Right lobe of liver (tissue), 4 donors: ENCODE results near the gene CACYBP.

Source experiments
- POLR2A ChIP-seq: fragments of 450-650 bp; IDR thresholded peaks from one replicate; pipeline ENCODE4 v1.6.1; 2017; ENCODE audit warnings: antibody characterized with exemption, mild to moderate bottlenecking
- TF ChIP-seq, protein P1 (sequence below), 4 donors: fragments of 200-600 bp in 3 of 4; fragments of 450-650 bp in 1 of 4; IDR thresholded peaks; one replicate each; pipeline versions ENCODE4 v1.5.1 to v1.8.0; 2016 to 2022; ENCODE audit warnings: antibody characterized with exemption in 4 of 4, mild to moderate bottlenecking in 2 of 4
- donor health status: DM: no; HTN: no; CAD: no.
- donor health status: DM: no; HTN: no; CAD: no.
- donor health status: DM: no; HTN: yes; CAD: no.

DNA sequence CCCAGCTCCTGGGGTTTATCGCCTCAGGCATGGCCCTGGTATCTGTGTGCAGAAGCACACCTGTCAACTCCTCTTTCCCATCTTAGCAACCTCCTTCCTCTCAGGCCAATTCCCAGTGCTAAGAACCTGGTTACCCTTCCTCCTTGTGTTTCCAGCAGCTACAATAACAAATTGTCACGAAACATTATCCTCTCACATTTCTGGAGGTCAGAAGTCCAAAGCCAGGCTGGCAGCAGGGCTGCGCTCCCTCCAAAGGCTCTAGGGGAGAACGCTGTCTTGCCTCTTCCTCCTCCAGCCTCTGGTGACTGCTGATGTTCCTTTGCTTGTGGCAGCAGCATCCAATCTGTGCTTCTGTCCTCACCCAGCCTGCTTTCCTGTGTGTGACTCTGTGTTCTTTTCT is 34.2 kb downstream of the CACYBP start:
- no peak for TF ChIP-seq POLR2A
- TF ChIP-seq, protein P1, sequence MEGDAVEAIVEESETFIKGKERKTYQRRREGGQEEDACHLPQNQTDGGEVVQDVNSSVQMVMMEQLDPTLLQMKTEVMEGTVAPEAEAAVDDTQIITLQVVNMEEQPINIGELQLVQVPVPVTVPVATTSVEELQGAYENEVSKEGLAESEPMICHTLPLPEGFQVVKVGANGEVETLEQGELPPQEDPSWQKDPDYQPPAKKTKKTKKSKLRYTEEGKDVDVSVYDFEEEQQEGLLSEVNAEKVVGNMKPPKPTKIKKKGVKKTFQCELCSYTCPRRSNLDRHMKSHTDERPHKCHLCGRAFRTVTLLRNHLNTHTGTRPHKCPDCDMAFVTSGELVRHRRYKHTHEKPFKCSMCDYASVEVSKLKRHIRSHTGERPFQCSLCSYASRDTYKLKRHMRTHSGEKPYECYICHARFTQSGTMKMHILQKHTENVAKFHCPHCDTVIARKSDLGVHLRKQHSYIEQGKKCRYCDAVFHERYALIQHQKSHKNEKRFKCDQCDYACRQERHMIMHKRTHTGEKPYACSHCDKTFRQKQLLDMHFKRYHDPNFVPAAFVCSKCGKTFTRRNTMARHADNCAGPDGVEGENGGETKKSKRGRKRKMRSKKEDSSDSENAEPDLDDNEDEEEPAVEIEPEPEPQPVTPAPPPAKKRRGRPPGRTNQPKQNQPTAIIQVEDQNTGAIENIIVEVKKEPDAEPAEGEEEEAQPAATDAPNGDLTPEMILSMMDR (IDR thresholded peaks at IDR 0.05) = no peak
